Cardiac muscle cell (in vitro differentiated cells and primary cell): ENCODE data around the gene TMEM168. TPM values are rescaled to one million over a fixed set of nuclear protein-coding genes. Genes with fewer than 3 reads are reported as not detected.
"Not testable (repeated sequence)": the region's sequence is repeated elsewhere in the genome, so short reads cannot be mapped to it uniquely, and the experiment has no call there.

ENCODE experiments used
- DNase-seq, 2 donors: peaks; one replicate each; pipeline versions ENCODE4 v3.0.0 to v3.0.0-alpha.2; 2010 to 2017; ENCODE audit warnings: low read depth in 1 of 2, low spot score in 1 of 2
- H3K27ac ChIP-seq: fragments of 200-600 bp; sonication (generic); 2 replicates; pipeline ENCODE4 v1.5.1; 2016
- H3K27me3 ChIP-seq: fragments of 200-600 bp; sonication (generic); 2 replicates; pipeline ENCODE4 v1.6.0; 2016; ENCODE audit warnings: control low read depth
- H3K36me3 ChIP-seq: fragments of 200-600 bp; sonication (generic); 2 replicates; pipeline ENCODE4 v1.5.1; 2016; ENCODE audit warnings: control low read depth
- H3K4me1 ChIP-seq: fragments of 200-600 bp; sonication (generic); 2 replicates; pipeline ENCODE4 v1.8.1; 2017; ENCODE audit warnings: low read depth, mild to moderate bottlenecking, mixed run types
- H3K4me3 ChIP-seq: fragments of 200-600 bp; sonication (generic); 2 replicates; pipeline ENCODE4 v1.5.1; 2016; ENCODE audit warnings: mild to moderate bottlenecking
- H3K9me3 ChIP-seq: fragments of 200-600 bp; sonication (generic); 2 replicates; pipeline ENCODE4 v1.5.1; 2017; ENCODE audit warnings: low read depth, mild to moderate bottlenecking, control low read depth
- CTCF ChIP-seq: IDR thresholded peaks from 2 replicates; pipeline ENCODE4 v1.5.1; 2012; ENCODE audit warnings: low read depth, mild to moderate bottlenecking, low read length
- polyA plus RNA-seq: library from polyadenylated mRNA; unstranded; fragments of >200 nt; fragmentation: Nextera tagmentation; extraction: Ambion mirVana; gene quantifications from 2 replicates; pipeline ENCODE4 v1.2.1, GENCODE V29; 2016
- total RNA-seq: library from RNA; depleted of rRNA; stranded (reverse); fragments of >200 nt; gene quantifications from 2 replicates; pipeline ENCODE4 v1.2.3, GENCODE V29; 2016

Gene TMEM168
- total and polyA plus RNA-seq, 2 experiments from 2014 or later = 12.7 to 24.7 TPM

GRCh38 chr7:112739436-112740180 lies 50.6 kb downstream of the TMEM168 start:
- no peak for DNase-seq
- TF ChIP-seq CTCF = no peak
- Histone ChIP-seq H3K9me3 (no peaks in the 10 kb centered on the region), H3K4me3 (no peak overlapping the region), H3K27ac (no peak overlapping the region), H3K4me1 (peaks cover 14% of the 10 kb centered on the region), H3K36me3 (no peaks in the 10 kb centered on the region), H3K27me3 (no peaks in the 10 kb centered on the region)

GRCh38 chr7:112735261-112735660 lies 54.9 kb downstream of the TMEM168 start:
- no peak for TF ChIP-seq CTCF
- H3K4me3 ChIP-seq = no peak overlapping the region
- no peak overlapping the region for H3K27ac ChIP-seq
- no peaks in the 10 kb centered on the region for H3K4me1 ChIP-seq
- no peaks in the 10 kb centered on the region for H3K27me3 ChIP-seq
- no peaks in the 10 kb centered on the region for H3K36me3 ChIP-seq
- no peaks in the 10 kb centered on the region for H3K9me3 ChIP-seq
- DNase-seq = no peak

- not testable (repeated sequence) for H3K9me3 ChIP-seq, H3K4me3 ChIP-seq, H3K27ac ChIP-seq, H3K36me3 ChIP-seq, H3K27me3 ChIP-seq, DNase-seq, H3K4me1 ChIP-seq
These were observed 58.9 kb downstream of the TMEM168 start for GRCh38 chr7:112731324-112731723.

GRCh38 chr7:112726076-112726475 lies 64.1 kb downstream of the TMEM168 start:
- DNase-seq = no peak
- Histone ChIP-seq H3K27me3 (no peaks in the 10 kb centered on the region), H3K27ac (no peak overlapping the region)

GRCh38 chr7:112723416-112723815 lies 66.8 kb downstream of the TMEM168 start:
- Histone ChIP-seq H3K27me3 (no peaks in the 10 kb centered on the region), H3K4me1 (no peaks in the 10 kb centered on the region), H3K27ac (no peak overlapping the region), H3K36me3 (no peaks in the 10 kb centered on the region), H3K9me3 (no peaks in the 10 kb centered on the region), H3K4me3 (no peak overlapping the region)
- no peak for DNase-seq
- TF ChIP-seq CTCF = no peak

More at GRCh38 chr7:112726076-112726475, 64.1 kb downstream of the TMEM168 start:
- no peaks in the 10 kb centered on the region for H3K9me3 ChIP-seq
- TF ChIP-seq CTCF = no peak
- H3K36me3 ChIP-seq = no peaks in the 10 kb centered on the region
- no peaks in the 10 kb centered on the region for H3K4me1 ChIP-seq
- H3K4me3 ChIP-seq = no peak overlapping the region

- H3K4me1 ChIP-seq = no peaks in the 10 kb centered on the region
- H3K27ac ChIP-seq = no peak overlapping the region
- no peak for DNase-seq
- H3K4me3 ChIP-seq = no peak overlapping the region
- no peaks in the 10 kb centered on the region for H3K9me3 ChIP-seq
- TF ChIP-seq CTCF = no peak
- no peaks in the 10 kb centered on the region for H3K27me3 ChIP-seq
- no peaks in the 10 kb centered on the region for H3K36me3 ChIP-seq
These were observed 68.8 kb downstream of the TMEM168 start for GRCh38 chr7:112721366-112721765.
